Calu3 (cell line): ENCODE measurements around the gene AARS1. TPM values are rescaled to one million over a fixed set of nuclear protein-coding genes. Genes with fewer than 3 reads are reported as not detected.

Source experiments
- BruUV-seq: library from RNA; stranded (reverse); fragments of 400-500 nt; replicated peaks from 2 replicates; lab custom pipeline; 2021; lab: Mats Ljungman, UMichigan
- CTCF ChIA-PET: fragments of 300-600 bp; sonication (Branson Sonifier 250); formaldehyde crosslinking; loops from one replicate; lab custom pipeline; 2022; ENCODE audit warnings: antibody characterized with exemption; lab: Charles Lee
- DNase-seq: peaks from one replicate; pipeline ENCODE4 v3.0.0; 2022
- H3K27ac Mint-ChIP-seq: one replicate; pipeline ENCODE4 v1.8.0; 2022; ENCODE audit warnings: mixed read lengths; ENCODE audit not compliant: unreplicated experiment
- H3K27me3 Mint-ChIP-seq: one replicate; pipeline ENCODE4 v1.8.0; 2022; ENCODE audit warnings: mixed read lengths; ENCODE audit not compliant: unreplicated experiment
- H3K36me3 Mint-ChIP-seq: one replicate; pipeline ENCODE4 v1.8.0; 2022; ENCODE audit warnings: mild to moderate bottlenecking, moderate library complexity, mixed read lengths; ENCODE audit not compliant: insufficient read depth, unreplicated experiment
- H3K4me1 Mint-ChIP-seq: one replicate; pipeline ENCODE4 v1.8.0; 2022; ENCODE audit warnings: mild to moderate bottlenecking, low read depth, mixed read lengths; ENCODE audit not compliant: unreplicated experiment
- H3K4me3 Mint-ChIP-seq: one replicate; pipeline ENCODE4 v1.8.0; 2022; ENCODE audit warnings: mild to moderate bottlenecking, low read depth, moderate library complexity, mixed read lengths; ENCODE audit not compliant: unreplicated experiment
- H3K9me3 Mint-ChIP-seq: one replicate; pipeline ENCODE4 v1.8.0; 2022; ENCODE audit warnings: low read depth, mixed read lengths; ENCODE audit not compliant: unreplicated experiment
- CTCF ChIP-seq: fragments of 200-600 bp; IDR thresholded peaks from one replicate; pipeline ENCODE4 v1.8.0; 2022; ENCODE audit warnings: antibody characterized with exemption; ENCODE audit not compliant: unreplicated experiment
- intact Hi-C: fragments of 100-400 bp; cut with micrococcal nuclease; formaldehyde crosslinking; loops from one replicate; pipeline ENCODE4 v1.10.0; 2022; ENCODE audit not compliant: unreplicated experiment
- total RNA-seq: library from RNA; stranded (reverse); gene quantifications from 2 replicates; pipeline ENCODE4 v1.2.3, GENCODE V29; 2022

The AARS1 gene
- total RNA-seq, 1 experiment from 2014 or later, result 261 TPM

- CTCF ChIA-PET, result no interaction called here
- no peak for TF ChIP-seq CTCF
- intact Hi-C loops, result no loop called here
- peaks cover 34% of the 10 kb centered on the region for H3K36me3 Mint-ChIP-seq
- no peaks in the 10 kb centered on the region for H3K27me3 Mint-ChIP-seq
- peaks cover 9% of the 10 kb centered on the region for H3K9me3 Mint-ChIP-seq
- no peak overlapping the region for H3K4me3 Mint-ChIP-seq
- BruUV-seq, result no TSS peak
- peak; percentile 21 for DNase-seq
- peak overlapping the region; percentile 1 for H3K27ac Mint-ChIP-seq
- peaks cover 18% of the 10 kb centered on the region for H3K4me1 Mint-ChIP-seq
These were observed 15.7 kb upstream of the AARS1 start for GRCh38 chr16:70304892-70305448.

- Mint-ChIP-seq H3K27ac (no peak overlapping the region), H3K4me3 (no peak overlapping the region), H3K4me1 (peaks cover 34% of the 10 kb centered on the region), H3K36me3 (peaks cover 40% of the 10 kb centered on the region), H3K9me3 (peaks cover 9% of the 10 kb centered on the region), H3K27me3 (no peaks in the 10 kb centered on the region)
- intact Hi-C loops, result no loop called here
- TF ChIP-seq CTCF, result no peak
- CTCF ChIA-PET, result no interaction called here
- BruUV-seq, result no TSS peak
- no peak for DNase-seq
These were observed 13.4 kb upstream of the AARS1 start for GRCh38 chr16:70302745-70303144.

GRCh38 chr16:70301121-70301520, 11.8 kb upstream of the AARS1 start:
- Mint-ChIP-seq H3K9me3 (peaks cover 9% of the 10 kb centered on the region), H3K36me3 (peaks cover 40% of the 10 kb centered on the region), H3K27me3 (no peaks in the 10 kb centered on the region), H3K4me1 (peaks cover 34% of the 10 kb centered on the region), H3K27ac (no peak overlapping the region), H3K4me3 (peak overlapping the region; percentile 96)
- CTCF ChIA-PET, result no interaction called here
- no peak for DNase-seq
- no peak for TF ChIP-seq CTCF
- BruUV-seq, result no TSS peak
- intact Hi-C loops, result no loop called here

- peak; percentile 86 for DNase-seq
- peak within 1 kb of the TSS; percentile 96 for H3K4me3 Mint-ChIP-seq
- CTCF ChIA-PET, result interaction anchor here (0.7 to 1.8 kb wide), 3 partner anchors 9 to 126 kb away, joined by 3 to 6 read pairs (median 4); partner anchors contain the start of gene AARS1
- no peak for TF ChIP-seq CTCF
- no peaks in the 10 kb centered on the region for H3K27me3 Mint-ChIP-seq
- BruUV-seq, result no TSS peak
- intact Hi-C loops, result no loop called here
- H3K36me3 Mint-ChIP-seq, result peaks cover 40% of the 10 kb centered on the region
- peaks cover 25% of the 10 kb centered on the region for H3K4me1 Mint-ChIP-seq
- H3K27ac Mint-ChIP-seq, result peak within 1 kb of the TSS; percentile 98
- H3K9me3 Mint-ChIP-seq, result peaks cover 9% of the 10 kb centered on the region
These were observed 10.0 kb upstream of the AARS1 start, which contains the start of gene DDX19B for GRCh38 chr16:70298988-70299938. TSS of gene DDX19B (plus strand) at chr16:70299186. CDS start at chr16:70299298, 112 bp downstream.
